Fibroblast of upper back skin (primary cell): ENCODE measurements around the gene DNAH6.
"Not testable (repeated sequence)": the region's sequence is repeated elsewhere in the genome, so short reads cannot be mapped to it uniquely, and the experiment has no call there.

Source experiments
- DNase-seq: peaks from one replicate; pipeline ENCODE4 v3.0.0-alpha.2; 2013

Gene DNAH6

DNA sequence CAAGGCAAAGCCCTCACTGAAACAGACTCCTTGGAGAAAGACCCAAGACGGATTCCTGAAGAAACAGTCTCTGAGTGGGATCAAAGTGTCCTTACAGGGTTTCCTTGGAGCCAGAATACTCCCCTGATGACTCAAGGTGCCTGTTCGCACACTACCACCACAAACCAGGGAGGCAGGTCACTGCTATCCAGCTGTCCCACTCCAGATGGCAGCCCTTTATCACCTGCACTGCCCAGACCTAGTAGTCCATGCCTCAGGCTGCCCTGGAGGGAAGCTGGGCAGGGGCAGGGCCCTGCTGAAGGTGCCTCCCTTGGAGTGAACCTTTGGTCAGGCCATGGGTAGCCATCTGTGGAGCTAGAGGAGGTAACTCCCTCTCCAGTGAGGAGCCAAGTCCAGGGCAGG is 330.4 kb downstream of the DNAH6 start:
- peak; percentile 37 for DNase-seq

DNA sequence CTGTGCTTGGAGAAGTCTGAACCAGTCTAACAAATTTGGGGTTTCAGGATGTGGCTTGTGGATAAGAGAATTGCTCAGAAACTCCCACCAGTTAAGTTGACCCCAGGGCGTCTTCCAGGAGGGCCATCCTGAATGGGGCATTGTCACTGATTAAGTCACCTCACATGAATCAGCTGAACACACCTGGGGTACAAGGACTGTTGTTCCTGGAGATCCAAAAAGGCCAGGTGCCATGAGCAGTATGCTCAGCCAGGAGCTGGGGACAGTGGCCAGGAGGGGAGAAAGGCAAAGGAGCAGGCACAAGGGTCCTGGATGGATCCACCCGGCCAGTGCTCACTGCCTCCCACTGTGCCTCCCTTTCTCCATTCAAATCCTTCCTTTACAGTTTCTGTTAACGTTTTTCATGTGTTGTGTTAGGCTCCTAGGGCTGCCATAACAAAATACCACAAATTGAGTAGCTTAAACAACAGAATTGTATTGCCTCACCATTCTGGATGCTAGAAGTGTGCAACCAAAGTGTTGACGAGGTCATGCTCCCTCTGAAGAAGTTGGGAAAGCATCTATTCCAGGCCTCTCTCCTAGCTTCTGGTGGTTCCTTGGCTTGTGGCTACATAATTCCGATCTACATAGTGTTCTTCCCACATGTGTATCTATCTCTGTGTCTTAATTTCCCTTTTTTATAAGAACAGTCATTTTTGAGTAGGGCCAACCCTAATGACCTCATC is 331.2 kb downstream of the DNAH6 start:
- DNase-seq, result peak; percentile 14

DNA sequence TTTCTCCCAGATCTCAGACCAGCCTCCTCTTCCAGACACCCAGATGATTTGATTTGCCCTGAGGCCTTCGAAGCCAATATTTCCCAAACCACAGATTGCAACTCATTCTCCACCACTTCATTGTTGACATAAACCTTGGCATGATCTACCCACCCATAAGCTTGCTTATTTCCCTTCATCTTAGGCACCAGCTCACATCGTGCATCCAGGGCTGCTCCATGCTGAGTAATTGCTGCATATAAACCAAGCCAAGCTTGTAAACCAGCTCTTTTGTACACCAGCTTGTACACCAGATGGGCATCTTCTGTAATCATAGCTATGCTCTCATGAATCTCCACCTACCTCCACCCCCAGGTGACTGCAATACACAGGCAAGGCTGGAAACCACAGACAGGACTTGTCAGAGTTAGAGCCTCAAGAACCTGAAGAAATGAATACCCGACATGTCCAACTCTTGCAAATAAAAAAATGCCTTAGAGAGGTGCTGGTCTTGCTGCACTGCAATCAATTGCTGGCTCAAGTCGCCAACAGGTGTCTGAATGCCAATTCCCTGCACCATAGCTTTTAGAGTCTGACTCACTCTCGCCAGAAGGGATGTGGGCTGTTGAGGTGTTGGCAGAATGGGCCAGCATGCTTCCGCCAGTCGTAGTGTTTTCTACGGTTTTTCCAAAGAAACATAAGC is 333.1 kb downstream of the DNAH6 start:
- no peak for DNase-seq

GRCh38 chr2:84850471-84850870 is 334.2 kb downstream of the DNAH6 start:
- DNase-seq, result no peak

DNA sequence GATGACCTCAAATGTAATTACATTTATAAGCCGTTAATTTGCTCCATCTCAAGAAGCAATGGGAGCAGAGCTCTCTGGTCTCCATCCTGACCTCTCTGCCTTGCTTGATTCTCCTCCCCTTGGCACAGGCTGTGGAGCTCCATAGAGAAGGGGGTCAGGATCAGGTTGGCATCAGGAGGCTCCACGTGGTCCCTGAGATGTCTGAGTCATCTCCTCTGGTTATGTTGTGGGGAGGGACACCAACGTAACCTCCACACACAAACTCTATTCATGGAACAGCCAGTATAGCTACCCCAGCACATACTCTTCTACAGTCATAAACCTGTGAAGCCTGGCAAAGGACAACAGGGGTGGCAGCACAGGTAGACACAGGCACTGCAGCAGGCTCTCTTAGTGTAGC is 335.6 kb downstream of the DNAH6 start:
- DNase-seq, result no peak

DNA sequence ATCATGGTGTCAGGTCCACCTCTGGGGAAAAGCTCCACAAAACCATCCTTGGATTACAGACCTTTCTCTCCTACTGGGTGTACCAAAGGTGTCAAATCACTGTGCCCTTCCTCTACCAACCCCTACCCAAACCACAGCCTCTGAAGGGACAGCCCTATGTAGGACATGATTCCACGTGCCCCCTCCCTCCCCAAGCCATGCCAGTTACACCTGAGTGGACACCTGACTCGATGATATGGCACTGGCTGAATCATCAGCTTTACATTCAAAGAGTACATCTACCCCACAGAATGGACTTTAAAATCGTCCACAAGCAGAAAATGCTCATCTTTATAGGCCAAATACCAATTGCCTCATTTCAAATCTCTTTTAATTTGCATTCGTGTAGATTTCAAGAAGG is 338.6 kb downstream of the DNAH6 start:
- DNase-seq, result no peak

DNA sequence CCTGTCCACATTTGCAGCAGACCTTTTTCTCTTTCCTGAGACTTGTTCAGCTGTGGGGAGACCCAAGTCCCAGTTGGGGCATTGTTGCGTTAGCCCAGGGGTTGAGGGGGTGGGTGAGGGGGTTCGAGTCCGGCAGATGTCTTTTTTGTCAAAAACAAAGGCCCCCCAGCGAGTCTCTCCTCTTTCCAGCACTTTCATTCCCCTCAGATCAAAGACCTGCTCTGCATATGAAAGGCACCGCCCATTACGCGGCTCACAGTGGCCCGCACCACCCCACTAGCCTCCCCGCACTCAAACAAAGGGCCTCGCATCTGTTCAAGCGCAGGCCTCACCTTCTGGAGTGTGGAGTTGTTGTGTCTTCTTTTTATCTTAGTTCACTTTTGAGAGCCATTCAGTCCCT is 339.4 kb downstream of the DNAH6 start:
- no peak for DNase-seq

DNA sequence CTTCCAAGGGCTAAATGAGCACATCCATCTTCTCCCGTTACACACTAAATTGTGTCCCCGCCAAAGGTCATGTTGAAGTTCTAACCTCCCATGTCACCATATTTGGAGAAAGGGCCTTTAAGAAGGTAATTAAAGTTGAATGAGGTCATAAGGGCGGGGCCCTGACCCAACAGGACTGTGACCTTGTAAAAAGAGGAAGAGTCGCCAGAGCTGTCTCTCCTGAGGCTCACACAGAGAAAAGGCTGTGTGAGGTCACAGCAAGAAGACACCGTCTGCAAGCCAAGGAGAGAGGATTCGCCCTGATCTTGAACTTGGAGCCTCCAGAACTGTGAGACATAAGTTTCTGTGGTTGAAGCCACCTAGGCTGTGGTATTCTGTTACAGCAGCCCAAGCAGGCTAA is 340.5 kb downstream of the DNAH6 start:
- no peak for DNase-seq

DNA sequence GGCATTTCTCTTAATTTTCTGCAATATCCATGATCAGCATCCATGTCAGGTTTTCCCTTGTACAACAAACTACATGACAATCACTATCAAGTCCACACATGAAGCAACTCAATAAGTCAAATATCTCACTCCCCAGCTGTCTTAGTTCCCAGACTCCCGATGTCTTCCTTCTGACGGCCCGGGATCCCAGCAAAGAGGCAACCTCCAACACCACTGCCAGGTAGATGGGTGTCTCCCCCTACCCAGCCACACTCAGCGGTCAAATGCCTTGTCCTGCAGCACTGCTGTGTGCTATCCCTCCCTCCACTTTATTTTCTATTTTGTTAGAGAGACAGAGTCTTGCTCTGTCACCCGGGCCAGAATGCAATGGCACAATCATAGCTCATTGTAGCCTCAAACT is 341.3 kb downstream of the DNAH6 start:
- no peak for DNase-seq

GRCh38 chr2:84858123-84858522 is 341.8 kb downstream of the DNAH6 start:
- DNase-seq, result no peak

- no peak for DNase-seq
Measured at GRCh38 chr2:84858937-84859336, 342.6 kb downstream of the DNAH6 start.

DNA sequence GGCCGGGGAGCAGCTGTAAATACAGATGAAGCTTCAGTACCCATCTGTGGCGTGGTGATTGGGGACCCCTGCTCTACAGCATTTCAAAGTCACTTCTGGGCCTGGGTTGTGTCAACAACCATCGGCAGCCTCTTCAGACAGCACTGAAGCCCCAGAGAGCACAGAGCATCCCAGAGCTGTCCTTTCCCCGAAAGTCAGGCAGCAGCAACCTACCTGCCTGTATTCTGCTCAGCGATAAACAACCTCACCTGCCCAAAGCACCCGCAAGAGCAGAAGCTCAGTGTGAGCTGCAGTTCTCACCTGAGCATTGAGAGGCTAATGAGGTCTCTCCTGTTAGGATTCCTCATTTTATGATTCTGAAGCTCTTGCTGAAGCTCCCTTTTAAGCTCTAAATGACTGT is 345.2 kb downstream of the DNAH6 start:
- no peak for DNase-seq

GRCh38 chr2:84862006-84862405 is 345.7 kb downstream of the DNAH6 start:
- DNase-seq, result no peak

DNA sequence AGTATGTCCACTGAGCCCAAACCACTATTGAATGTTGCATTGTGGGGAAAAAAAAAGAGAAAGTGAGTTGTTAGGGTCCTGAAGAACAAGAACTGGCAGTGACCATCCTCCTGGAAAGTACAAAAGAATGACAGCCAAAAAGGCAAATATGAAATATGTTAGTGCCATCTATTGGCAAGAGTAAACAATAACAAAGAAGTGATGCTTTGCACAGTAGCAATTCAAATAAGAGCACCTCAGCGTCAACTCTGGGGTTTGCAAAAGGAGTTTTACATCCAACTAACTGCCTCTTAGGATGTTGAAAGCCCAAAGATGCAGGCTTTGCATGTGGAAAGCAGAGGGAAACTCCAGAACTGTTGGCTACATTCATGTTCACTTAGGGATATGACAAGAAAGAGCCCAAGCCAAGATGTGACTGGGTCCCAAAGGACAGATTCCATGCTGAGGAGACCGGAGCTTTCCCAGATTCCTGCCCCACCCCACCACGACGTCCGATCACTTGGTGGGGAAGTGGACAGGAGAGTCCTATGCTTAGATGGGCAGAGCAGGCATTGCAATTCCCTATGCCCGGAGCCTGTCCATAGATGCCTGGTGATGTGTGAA is 349.0 kb downstream of the DNAH6 start:
- DNase-seq, result peak; percentile 39

- DNase-seq, result peak; percentile 35
Measured at GRCh38 chr2:84866122-84866521, 349.8 kb downstream of the DNAH6 start.

DNA sequence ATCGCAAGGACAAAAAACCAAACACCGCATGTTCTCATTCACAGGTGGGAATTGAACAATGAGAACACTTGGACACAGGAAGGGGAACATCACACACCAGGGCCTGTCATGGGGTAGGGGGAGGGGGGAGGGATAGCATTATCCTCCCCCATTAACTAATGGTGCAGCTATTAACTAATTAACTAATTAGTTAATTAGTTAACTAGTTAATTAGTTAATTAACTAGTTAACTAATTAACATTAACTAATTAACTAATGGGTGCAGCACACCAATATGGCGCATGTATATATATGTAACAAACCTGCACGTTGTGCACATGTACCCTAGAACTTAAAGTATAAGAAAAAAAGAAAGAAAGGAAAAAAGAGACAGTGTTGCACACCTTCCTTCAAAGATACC is 352.0 kb downstream of the DNAH6 start:
- DNase-seq, result not testable (repeated sequence)
